Measurements from ENCODE around the gene RHEB. TPM values are rescaled to one million over a fixed set of nuclear protein-coding genes. Genes with fewer than 3 reads are reported as not detected.

RHEB gene, protein sequence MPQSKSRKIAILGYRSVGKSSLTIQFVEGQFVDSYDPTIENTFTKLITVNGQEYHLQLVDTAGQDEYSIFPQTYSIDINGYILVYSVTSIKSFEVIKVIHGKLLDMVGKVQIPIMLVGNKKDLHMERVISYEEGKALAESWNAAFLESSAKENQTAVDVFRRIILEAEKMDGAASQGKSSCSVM
- 65.6 and 71.6 TPM in 2 replicates for total RNA-seq

DNA sequence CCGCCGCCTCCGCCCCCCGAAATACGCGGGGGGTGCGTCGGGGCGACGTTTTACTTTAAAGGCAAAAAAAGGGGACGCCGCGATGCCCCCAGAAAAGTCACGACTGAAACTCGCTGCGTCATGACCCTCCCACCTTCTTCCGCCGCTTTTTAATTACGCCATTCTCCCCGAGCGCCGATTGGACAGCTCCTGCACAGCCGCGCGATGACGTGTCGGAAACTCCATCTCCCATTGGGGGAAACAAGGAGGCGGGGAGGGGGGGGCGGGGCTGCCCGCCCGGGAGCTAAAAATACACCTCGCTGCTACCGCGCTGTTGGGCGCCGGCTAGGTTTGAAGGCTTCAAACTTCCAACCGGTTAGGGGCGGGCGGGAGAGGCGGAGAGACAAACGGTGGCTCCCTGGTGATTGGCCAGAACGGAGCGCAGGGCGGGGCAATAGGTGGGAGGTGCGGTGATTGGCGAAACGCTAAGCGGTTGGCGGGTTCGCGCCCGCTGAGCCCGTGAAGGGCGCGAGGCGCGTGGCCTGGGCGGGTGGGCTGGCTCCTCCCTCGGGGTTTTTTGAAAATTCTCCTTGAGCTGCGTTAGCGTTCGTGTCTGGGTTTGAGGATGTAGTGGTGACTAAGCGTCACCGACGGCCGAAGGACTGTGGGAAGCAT is at the start of gene RHEB:
TSS of gene RHEB (minus strand) at position 131 of the 654 bp plus-strand sequence. CDS start 384 bp downstream, outside the sequence.

DNA sequence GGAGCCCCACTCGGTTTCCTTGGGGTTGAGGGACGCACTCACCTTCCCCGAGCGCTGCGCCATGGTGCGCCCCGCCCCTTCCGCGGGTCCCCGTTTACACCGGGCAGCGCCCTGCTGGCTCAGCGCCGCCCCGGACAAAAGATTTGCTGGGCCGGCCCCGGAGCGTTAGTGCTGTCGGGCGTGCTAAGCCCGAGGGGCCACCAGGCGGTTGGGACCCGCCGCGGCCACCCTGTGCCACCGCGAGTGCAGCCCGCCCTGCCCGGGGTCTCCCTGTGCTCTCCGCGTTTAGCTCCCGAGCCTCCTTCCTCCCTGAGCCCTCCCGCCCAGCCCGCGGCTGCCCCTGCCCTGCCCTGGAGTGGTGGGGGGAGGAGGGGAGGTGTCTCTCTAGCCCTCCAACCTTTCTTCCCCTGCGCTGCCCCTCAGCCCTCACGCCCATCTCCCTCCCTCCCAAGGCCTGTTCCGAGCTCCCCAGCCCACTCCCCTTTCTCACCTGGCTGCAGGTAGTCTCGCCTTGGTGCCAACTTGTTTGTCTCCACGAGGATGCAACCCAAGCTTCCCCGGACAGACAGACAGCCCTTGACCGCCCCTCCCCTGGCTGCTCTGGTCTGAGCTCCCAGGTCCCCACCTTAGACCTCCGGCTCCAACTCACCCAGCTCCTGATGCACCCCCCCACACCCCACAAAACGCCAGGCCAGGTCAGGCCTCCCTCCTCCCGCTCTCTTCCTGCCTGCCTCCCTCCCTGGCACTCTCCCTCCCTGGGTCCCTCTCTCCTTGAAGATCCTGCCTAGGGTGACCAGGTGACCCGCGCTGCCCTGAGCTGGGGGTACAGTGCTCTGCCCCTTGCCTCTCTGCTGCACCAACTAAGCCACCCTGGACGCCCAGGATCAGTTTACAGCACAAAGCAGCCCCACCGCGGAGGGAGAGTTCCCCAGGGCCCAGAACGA is 79.6 kb downstream of the RHEB start, which contains the start of gene CRYGN:
TSS of gene CRYGN (minus strand) at position 287 of the 944 bp plus-strand sequence. CDS start at position 63, 224 bp downstream.

Other genes with a start within 250 kb of the RHEB start
- 43.8 and 47.4 TPM in 2 replicates for gene NUB1, start 178.1 kb downstream of the RHEB start, total RNA-seq
- gene WDR86, start 109.9 kb downstream of the RHEB start, total RNA-seq = 1.7 and 16.6 TPM in 2 replicates
- not detected in 2 replicates for gene CRYGN, start 79.8 kb downstream of the RHEB start, total RNA-seq

Data from epithelial cell of alveolus of lung (primary cell).